B cell (primary cell): ENCODE measurements around the gene TBC1D17. TPM values are rescaled to one million over a fixed set of nuclear protein-coding genes. Genes with fewer than 3 reads are reported as not detected.

Experiments used
- ATAC-seq: fragments of 200-7000 bp; cut with Tn5 transposase; one replicate; pipeline ENCODE4 v1.10.0; 2021; ENCODE audit warnings: low read depth, mild to moderate bottlenecking, moderate number of reproducible peaks, moderate library complexity
- CTCF ChIA-PET: fragments of 350-600 bp; sonication (Branson Sonifier 250); formaldehyde crosslinking; loops from one replicate; lab custom pipeline; 2021; ENCODE audit warnings: antibody characterized with exemption, inconsistent platforms; lab: Charles Lee
- POLR2A ChIA-PET: fragments of 350-600 bp; sonication (Branson Sonifier 250); formaldehyde crosslinking; loops from one replicate; lab custom pipeline; 2021; ENCODE audit warnings: antibody characterized with exemption; lab: Charles Lee
- DNase-seq: peaks from one replicate; pipeline ENCODE4 v3.0.0; 2013
- H2AFZ ChIP-seq: 2 replicates; pipeline ENCODE4 v1.6.1; 2012; ENCODE audit warnings: mild to moderate bottlenecking, low read depth, low read length; ENCODE audit not compliant: insufficient read depth, poor library complexity, severe bottlenecking
- H3K27ac ChIP-seq, 2 donors: 1 replicate in 1 of 2; 2 replicates in 1 of 2; pipeline ENCODE4 v1.5.1; 2012 to 2013; ENCODE audit warnings: low read length in 2 of 2, mild to moderate bottlenecking in 2 of 2, moderate library complexity in 1 of 2
- H3K27me3 ChIP-seq, 4 experiments: fragments of 200-600 bp in 1 of 4; sonication (generic) in 1 of 4; replicated peaks in 1 of 4; 1 replicate in 2 of 4; 2 replicates in 2 of 4; pipeline versions ENCODE4 v1.6.1 to v1.7.0; 2013 to 2016; ENCODE audit warnings: low read length in 3 of 4, mild to moderate bottlenecking in 2 of 4, mixed read lengths in 1 of 4, moderate library complexity in 1 of 4; ENCODE audit not compliant: insufficient read depth in 4 of 4, control insufficient read depth in 3 of 4; ENCODE audit errors: control extremely low read depth in 1 of 4
- H3K36me3 ChIP-seq, 2 experiments: replicated peaks in 1 of 2; 1 replicate in 1 of 2; 2 replicates in 1 of 2; pipeline versions ENCODE4 v1.6.1 to v1.7.1; 2013; ENCODE audit warnings: low read length in 1 of 2; ENCODE audit not compliant: insufficient read depth in 2 of 2, control insufficient read depth in 1 of 2; ENCODE audit errors: control extremely low read depth in 1 of 2, extremely low read depth in 1 of 2
- H3K4me1 ChIP-seq, 2 donors: fragments of 200-600 bp in 1 of 2; sonication (generic) in 1 of 2; 1 replicate in 1 of 2; 2 replicates in 1 of 2; pipeline versions ENCODE4 v1.5.1 to v1.6.1; 2013 to 2017; ENCODE audit warnings: low read length in 2 of 2; ENCODE audit not compliant: control insufficient read depth in 2 of 2, insufficient read depth in 2 of 2
- H3K4me2 ChIP-seq: replicated peaks from 2 replicates; pipeline ENCODE3; 2012; ENCODE audit warnings: mild to moderate bottlenecking, low read depth, low read length; ENCODE audit not compliant: poor library complexity, severe bottlenecking
- H3K4me3 ChIP-seq, 5 experiments: fragments of 200-600 bp in 1 of 5; sonication (generic) in 1 of 5; 1 replicate in 3 of 5; 2 replicates in 2 of 5; pipeline versions ENCODE4 v1.5.1 to v1.7.0; 2011 to 2016; ENCODE audit warnings: low read length in 4 of 5, mild to moderate bottlenecking in 4 of 5, low read depth in 2 of 5, control low read depth in 1 of 5, moderate library complexity in 1 of 5; ENCODE audit not compliant: insufficient read depth in 1 of 5; ENCODE audit errors: control extremely low read depth in 1 of 5, extremely low read depth in 1 of 5
- H3K79me2 ChIP-seq: fragments of 200-600 bp; sonication (generic); one replicate; pipeline ENCODE4 v1.6.0; 2016; ENCODE audit warnings: low read length; ENCODE audit not compliant: control insufficient read depth, insufficient read depth
- H3K9ac ChIP-seq: fragments of 200-600 bp; sonication (generic); 2 replicates; pipeline ENCODE4 v1.6.1; 2017; ENCODE audit warnings: mild to moderate bottlenecking, low read length, moderate library complexity
- H3K9me3 ChIP-seq, 3 donors: one replicate each; pipeline versions ENCODE4 v1.6.1 to v1.7.1; 2013; ENCODE audit warnings: low read length in 2 of 3; ENCODE audit not compliant: control insufficient read depth in 2 of 3, insufficient read depth in 1 of 3; ENCODE audit errors: control extremely low read depth in 1 of 3
- H4K20me1 ChIP-seq: 2 replicates; pipeline ENCODE4 v1.6.0; 2012; ENCODE audit warnings: mild to moderate bottlenecking, low read length; ENCODE audit not compliant: insufficient read depth, control insufficient read depth, poor library complexity, severe bottlenecking
- H3K27ac Mint-ChIP-seq: one replicate; pipeline ENCODE4 v1.8.0; 2021; ENCODE audit warnings: mixed read lengths
- H3K27me3 Mint-ChIP-seq: one replicate; pipeline ENCODE4 v1.8.0; 2021; ENCODE audit warnings: mixed read lengths
- H3K4me1 Mint-ChIP-seq: one replicate; pipeline ENCODE4 v1.8.0; 2021; ENCODE audit warnings: mixed read lengths
- H3K4me3 Mint-ChIP-seq: one replicate; pipeline ENCODE4 v1.8.0; 2021; ENCODE audit warnings: mixed read lengths
- H3K9me3 Mint-ChIP-seq: one replicate; pipeline ENCODE4 v1.8.0; 2022; ENCODE audit warnings: mixed read lengths; ENCODE audit not compliant: insufficient read depth
- CTCF ChIP-seq: fragments of 200-600 bp; IDR thresholded peaks from one replicate; pipeline ENCODE4 v1.8.0; 2022; ENCODE audit warnings: antibody characterized with exemption, mild to moderate bottlenecking
- EZH2 ChIP-seq: IDR thresholded peaks from 2 replicates; pipeline ENCODE4 v1.6.1; 2012; ENCODE audit warnings: borderline replicate concordance, low read depth, mild to moderate bottlenecking, moderate library complexity, low read length; ENCODE audit not compliant: insufficient read depth, poor library complexity, severe bottlenecking
- WGBS: methylation state at CpG from one replicate; pipeline ENCODE4 v1.1.5; 2013; ENCODE audit warnings: missing lambda C conversion rate; ENCODE audit not compliant: insufficient coverage; 5-methylcytosine and 5-hydroxymethylcytosine counted together
- intact Hi-C: fragments of 100-400 bp; cut with micrococcal nuclease; formaldehyde crosslinking; loops from one replicate; pipeline ENCODE4 v1.10.0; 2022
- polyA plus RNA-seq: library from polyadenylated mRNA; depleted of rRNA; stranded (reverse); fragments of >200 nt; gene quantifications from 2 replicates; pipeline ENCODE4 v1.2.3, GENCODE V29; 2012
- total RNA-seq, 2 donors: library from RNA; stranded (reverse); fragments of 120-200 nt in 1 of 2; gene quantifications; 1 replicate in 1 of 2; 2 replicates in 1 of 2; pipeline versions ENCODE4 v1.2.3 to v1.2.4, GENCODE V29; 2013 to 2022

Gene TBC1D17
- total and polyA plus RNA-seq, 2 donors (not counting 1 experiment from before 2014, with no cell fraction given): 85.7 to 98.7 TPM

DNA sequence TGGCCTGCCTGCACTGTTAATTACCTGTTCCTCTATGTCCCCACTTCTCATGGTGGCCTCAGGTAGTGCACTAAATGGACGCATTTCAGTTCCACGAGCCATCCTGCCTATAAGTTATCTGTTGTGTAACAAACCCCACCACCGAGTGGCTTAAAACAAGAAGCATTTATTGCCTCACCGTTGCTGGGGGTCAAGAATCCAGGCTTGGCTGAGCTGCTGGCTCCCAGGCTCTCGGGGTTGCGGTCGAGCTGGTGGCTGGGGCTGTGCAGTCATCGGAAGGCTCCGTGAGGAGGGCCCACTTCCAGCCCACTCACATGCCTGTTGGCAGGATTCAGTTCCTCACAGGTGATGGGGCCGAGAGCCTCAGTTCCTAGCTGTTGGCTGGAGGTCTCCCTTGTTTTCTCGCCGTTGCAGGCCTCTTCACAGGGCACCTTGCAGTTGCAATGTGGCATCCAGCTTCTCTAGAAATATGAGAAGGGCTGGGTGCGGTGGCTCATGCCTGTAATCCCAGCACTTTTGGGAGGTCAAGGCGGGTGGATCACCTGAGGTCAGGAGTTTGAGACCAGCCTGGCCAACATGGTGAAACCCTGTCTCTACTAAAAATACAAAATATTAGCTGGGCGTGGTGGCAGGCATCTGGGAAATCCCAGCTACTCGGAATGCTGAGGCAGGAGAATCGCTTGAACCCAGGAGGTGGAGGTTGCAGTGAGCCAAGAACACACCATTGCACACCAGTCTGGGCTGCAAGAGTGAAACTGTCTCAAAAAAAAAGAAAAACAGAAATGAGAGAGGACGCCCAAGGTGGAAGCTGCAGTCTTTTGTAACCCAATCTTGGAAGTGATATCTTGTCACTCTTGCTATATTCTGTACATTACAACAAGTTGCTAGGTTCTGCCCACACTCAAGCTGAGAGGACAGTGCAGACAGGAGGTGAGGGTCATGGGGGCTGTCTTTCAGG lies 33.1 kb upstream of the TBC1D17 start:
- Histone ChIP-seq H3K4me2 (peak overlapping the region; percentile 59), H3K27me3 (no peaks in the 10 kb centered on the region), H2AFZ (no peak overlapping the region), H3K9ac (peak overlapping the region; percentile 44), H3K36me3 (peaks cover 0 to 5% of the 10 kb centered on the region in 2 experiments), H3K9me3 (peaks cover 0 to 4% (median 0%) of the 10 kb centered on the region in 3 donors), H3K4me3 (peak overlapping the region in 3 of 5 experiments; percentile 7 to 52 (median 39)), H3K4me1 (peaks cover 41 to 57% of the 10 kb centered on the region in 2 donors), H3K79me2 (peaks cover under 1% of the 10 kb centered on the region), H4K20me1 (no peaks in the 10 kb centered on the region), H3K27ac (peak overlapping the region; percentile 53 to 61)
- H3K4me1 Mint-ChIP-seq: peaks cover 58% of the 10 kb centered on the region
- POLR2A ChIA-PET: interaction anchor here (0.6 to 2.3 kb wide), 9 partner anchors 9 to 70 kb away, joined by 3 to 23 read pairs (median 6); partner anchors contain the start of genes AKT1S1, FUZ and TBC1D17
- no peaks in the 10 kb centered on the region for H3K9me3 Mint-ChIP-seq
- ATAC-seq: no peak
- DNase-seq: peak; percentile 27
- no peaks in the 10 kb centered on the region for H3K27me3 Mint-ChIP-seq
- WGBS: 78% methylated on average over 14 of the region's 18 CpGs
- peak overlapping the region; percentile 84 for H3K27ac Mint-ChIP-seq
- peak overlapping the region; percentile 78 for H3K4me3 Mint-ChIP-seq
- intact Hi-C loops: no loop called here
- CTCF ChIA-PET: interaction anchor here (0.8 to 1.5 kb wide), 2 partner anchors 14 to 37 kb away, joined by 3 read pairs; no protein-coding TSS in a partner anchor
- TF ChIP-seq EZH2 (no peak), CTCF (no peak)
